Stimulated activated CD8-positive, alpha-beta memory T cell treated with anti-CD3 and anti-CD28 coated beads, Interleukin-2, amount 100 ng/mL, for 48 hours (primary cell): ENCODE measurements around the gene ACSL3.

ENCODE experiments used
- DNase-seq, 2 donors: peaks; one replicate each; pipeline ENCODE4 v3.0.0-alpha.2; 2020; ENCODE audit warnings: low read depth in 2 of 2

The ACSL3 gene

GRCh38 chr2:222879604-222879933, 18.7 kb downstream of the ACSL3 start:
- no peak for DNase-seq

- DNase-seq, result no peak
Measured at GRCh38 chr2:222882484-222882928, 21.7 kb downstream of the ACSL3 start.

- no peak for DNase-seq
Measured at GRCh38 chr2:222883420-222883819, 22.6 kb downstream of the ACSL3 start.

GRCh38 chr2:222884114-222884771, 23.4 kb downstream of the ACSL3 start:
- DNase-seq, result no peak

GRCh38 chr2:222884805-222885424, 24.1 kb downstream of the ACSL3 start:
- no peak for DNase-seq

- no peak for DNase-seq
Measured at GRCh38 chr2:222887124-222887523, 26.3 kb downstream of the ACSL3 start.

GRCh38 chr2:222888716-222889115, 27.9 kb downstream of the ACSL3 start:
- no peak for DNase-seq

GRCh38 chr2:222891890-222892289, 31.1 kb downstream of the ACSL3 start:
- no peak for DNase-seq

GRCh38 chr2:222892321-222892720, 31.5 kb downstream of the ACSL3 start:
- no peak for DNase-seq

- no peak for DNase-seq
Measured at GRCh38 chr2:222892761-222893160, 31.9 kb downstream of the ACSL3 start.

- DNase-seq, result no peak
Measured at GRCh38 chr2:222893716-222894115, 32.9 kb downstream of the ACSL3 start.

- DNase-seq, result no peak
Measured at GRCh38 chr2:222895144-222895543, 34.3 kb downstream of the ACSL3 start.

GRCh38 chr2:222897898-222898297, 37.1 kb downstream of the ACSL3 start:
- DNase-seq, result no peak

- no peak for DNase-seq
Measured at GRCh38 chr2:222899413-222900181, 38.8 kb downstream of the ACSL3 start.

GRCh38 chr2:222900354-222900753, 39.5 kb downstream of the ACSL3 start:
- no peak for DNase-seq

GRCh38 chr2:222902660-222903059, 41.8 kb downstream of the ACSL3 start:
- DNase-seq, result no peak

- DNase-seq, result no peak
Measured at GRCh38 chr2:222903234-222904220, 42.7 kb downstream of the ACSL3 start.

GRCh38 chr2:222904557-222905258, 43.9 kb downstream of the ACSL3 start:
- DNase-seq, result no peak

GRCh38 chr2:222907048-222907447, 46.2 kb downstream of the ACSL3 start:
- DNase-seq, result no peak

GRCh38 chr2:222907790-222908441, 47.1 kb downstream of the ACSL3 start:
- DNase-seq, result no peak

- no peak for DNase-seq
Measured at GRCh38 chr2:222909286-222909685, 48.5 kb downstream of the ACSL3 start.
